Psoas muscle (tissue), 8 donors: ENCODE data around the gene CCDC92B. TPM values are rescaled to one million over a fixed set of nuclear protein-coding genes. Genes with fewer than 3 reads are reported as not detected.

Experiments used
- ATAC-seq, 4 donors: fragments of 200-7000 bp; cut with Tn5 transposase; one replicate each; pipeline ENCODE4 v1.9.1; 2020; ENCODE audit warnings: moderate library complexity in 3 of 4, mild to moderate bottlenecking in 2 of 4
- DNase-seq, 2 donors: peaks; one replicate each; pipeline ENCODE4 v3.0.0-alpha.2; 2020
- H3K27ac ChIP-seq: fragments of 200-600 bp; one replicate; pipeline ENCODE4 v1.8.0; 2022
- H3K27me3 ChIP-seq, 3 donors: fragments of 200-600 bp in 1 of 3; one replicate each; pipeline versions ENCODE4 v1.6.1 to v1.8.0; 2013 to 2022; ENCODE audit warnings: low read length in 2 of 3, mild to moderate bottlenecking in 2 of 3, moderate library complexity in 1 of 3; ENCODE audit not compliant: insufficient read depth in 3 of 3
- H3K36me3 ChIP-seq, 2 donors: fragments of 200-600 bp in 1 of 2; one replicate each; pipeline versions ENCODE4 v1.6.1 to v1.8.0; 2013 to 2022; ENCODE audit warnings: low read depth in 1 of 2, mild to moderate bottlenecking in 1 of 2, moderate library complexity in 1 of 2; ENCODE audit not compliant: insufficient read depth in 1 of 2
- H3K4me1 ChIP-seq: fragments of 200-600 bp; one replicate; pipeline ENCODE4 v1.8.0; 2022
- H3K4me3 ChIP-seq: fragments of 200-600 bp; one replicate; pipeline ENCODE4 v1.8.0; 2022; ENCODE audit warnings: mild to moderate bottlenecking
- H3K9me3 ChIP-seq: fragments of 200-600 bp; one replicate; pipeline ENCODE4 v1.8.0; 2022
- WGBS, 3 donors: extraction: QIAGEN DNeasy Blood & Tissue Kit; methylation state at CpG; one replicate each; pipeline versions ENCODE4 v1.1.6 to v1.1.7; 2013; 5-methylcytosine and 5-hydroxymethylcytosine counted together
- intact Hi-C, 2 donors: fragments of 100-400 bp; cut with DNase I; formaldehyde crosslinking; loops; one replicate each; pipeline versions ENCODE4 v1.11.0 to v1.14.2; 2022
- polyA plus RNA-seq, 3 donors: library from polyadenylated mRNA; stranded (reverse); fragments of 200-250 nt; gene quantifications; one replicate each; pipeline ENCODE4 v1.2.3, GENCODE V29; 2013
- total RNA-seq, 4 donors: library from RNA; stranded (reverse); fragmentation: NEBNext Ultra II Directional in 2 of 4; extraction: Animal tissue kit (Norgen Biotek cat#: 25700) in 2 of 4; gene quantifications; one replicate each; pipeline versions ENCODE4 v1.2.1 to v1.2.4, GENCODE V29; 2021 to 2023
- TF ChIP-seq, protein P1 (sequence below): fragments of 200-600 bp; IDR thresholded peaks from one replicate; pipeline ENCODE4 v1.8.0; 2022; ENCODE audit warnings: antibody characterized with exemption
- donor health status: healthy with polysubstance abuse.
- donor health status: DM: no; HTN: no; CAD: no; lungs with moderate emphysema.
- donor health status: Bipolar disorder and iron deficiency.
- donor health status: healthy.
- donor health status: DM: yes; HTN: yes; CAD: no.
- donor health status: DM: no; HTN: no; CAD: no.
- donor health status: DM: no; HTN: no; CAD: no.
- donor health status: DM: yes; HTN: yes; CAD: no.

CCDC92B gene
- total and polyA plus RNA-seq, 7 donors = 0.01 to 0.23 (median 0.07) TPM; not detected in 3

DNA sequence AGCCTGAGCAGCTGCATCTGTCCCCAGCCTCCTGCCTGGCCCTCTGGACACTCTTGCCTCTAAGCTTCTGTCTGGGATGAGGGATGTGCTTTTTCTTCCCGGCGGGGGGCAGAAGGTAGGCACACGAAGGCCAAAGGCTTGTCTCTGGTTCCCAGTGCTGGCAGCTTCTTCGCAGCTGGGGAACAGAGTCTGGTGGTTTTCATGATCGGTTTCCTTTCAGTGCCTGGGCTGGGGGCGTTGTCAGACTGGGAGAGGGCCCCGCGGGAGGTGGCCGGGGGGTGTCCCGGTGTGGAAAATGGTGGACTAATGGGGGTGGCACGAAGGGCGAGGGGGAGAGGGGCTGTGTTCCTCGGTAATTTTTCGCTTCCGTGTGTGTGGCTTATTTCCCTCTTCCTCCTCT, 47.8 kb upstream of the CCDC92B start:
- H3K27me3 ChIP-seq = peaks cover 0 to 39% (median 8%) of the 10 kb centered on the region in 3 donors
- no peaks in the 10 kb centered on the region for H3K9me3 ChIP-seq
- H3K36me3 ChIP-seq = no peaks in the 10 kb centered on the region
- no peak for ATAC-seq
- intact Hi-C loops = no loop called here
- no peak for DNase-seq
- WGBS, 3 donors = 57 to 68% (median 64%) methylated on average over 15 of the region's 15 CpGs
- TF ChIP-seq, protein P1, sequence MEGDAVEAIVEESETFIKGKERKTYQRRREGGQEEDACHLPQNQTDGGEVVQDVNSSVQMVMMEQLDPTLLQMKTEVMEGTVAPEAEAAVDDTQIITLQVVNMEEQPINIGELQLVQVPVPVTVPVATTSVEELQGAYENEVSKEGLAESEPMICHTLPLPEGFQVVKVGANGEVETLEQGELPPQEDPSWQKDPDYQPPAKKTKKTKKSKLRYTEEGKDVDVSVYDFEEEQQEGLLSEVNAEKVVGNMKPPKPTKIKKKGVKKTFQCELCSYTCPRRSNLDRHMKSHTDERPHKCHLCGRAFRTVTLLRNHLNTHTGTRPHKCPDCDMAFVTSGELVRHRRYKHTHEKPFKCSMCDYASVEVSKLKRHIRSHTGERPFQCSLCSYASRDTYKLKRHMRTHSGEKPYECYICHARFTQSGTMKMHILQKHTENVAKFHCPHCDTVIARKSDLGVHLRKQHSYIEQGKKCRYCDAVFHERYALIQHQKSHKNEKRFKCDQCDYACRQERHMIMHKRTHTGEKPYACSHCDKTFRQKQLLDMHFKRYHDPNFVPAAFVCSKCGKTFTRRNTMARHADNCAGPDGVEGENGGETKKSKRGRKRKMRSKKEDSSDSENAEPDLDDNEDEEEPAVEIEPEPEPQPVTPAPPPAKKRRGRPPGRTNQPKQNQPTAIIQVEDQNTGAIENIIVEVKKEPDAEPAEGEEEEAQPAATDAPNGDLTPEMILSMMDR = no peak
- no peak overlapping the region for H3K27ac ChIP-seq
- no peak overlapping the region for H3K4me3 ChIP-seq
- H3K4me1 ChIP-seq = no peaks in the 10 kb centered on the region

DNA sequence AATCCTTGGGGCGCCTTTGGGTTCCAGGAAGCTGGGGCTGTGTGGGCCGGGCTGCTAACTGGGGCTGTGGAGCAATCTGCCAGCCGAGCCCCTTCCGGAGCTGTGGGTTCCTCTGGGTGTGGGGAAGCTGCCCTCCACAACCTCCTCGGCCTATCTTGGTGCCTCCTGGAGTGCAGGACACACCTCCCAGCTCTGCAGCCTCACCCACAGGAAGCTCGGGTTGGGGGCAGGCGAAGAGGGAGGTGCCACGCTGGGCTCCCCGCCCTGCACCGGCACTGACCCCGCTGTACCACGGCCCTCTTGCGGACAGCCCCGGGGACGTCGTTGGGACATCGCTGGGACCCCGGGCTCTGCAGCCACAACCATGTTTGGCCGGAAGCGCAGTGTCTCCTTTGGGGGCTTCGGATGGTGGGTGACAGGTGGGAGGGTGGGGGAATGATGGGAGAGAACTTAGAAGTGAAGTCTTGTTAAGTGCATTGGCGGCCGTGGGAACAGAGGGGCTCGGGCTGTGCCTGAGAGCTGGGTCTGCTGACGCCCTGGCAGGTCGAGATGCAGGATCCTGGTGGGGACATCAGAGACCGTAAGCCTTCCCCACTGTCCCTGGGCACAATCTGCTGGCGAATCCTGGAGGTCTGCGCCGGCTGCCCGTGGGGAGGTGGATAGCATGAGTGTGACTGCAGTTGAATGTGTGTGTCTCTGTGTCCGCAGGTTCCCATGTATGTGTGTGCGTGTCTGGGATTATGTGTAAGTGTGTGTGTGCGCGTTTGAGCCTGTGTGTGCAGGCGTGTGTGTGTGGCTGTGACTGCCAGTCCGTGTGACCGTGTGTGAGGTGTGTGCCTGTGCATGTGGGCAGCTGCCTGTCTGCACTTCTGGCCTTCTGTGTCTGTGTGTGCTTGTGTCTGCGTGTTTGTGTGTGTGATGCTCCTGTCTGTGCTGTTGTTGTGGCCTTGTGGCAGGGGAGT, 47.0 kb upstream of the CCDC92B start, which contains the start of gene RAP1GAP2:
Gene RAP1GAP2 (plus strand): TSS at position 275 of the 962 bp plus-strand sequence. CDS start 90 bp downstream, at position 365.
- Histone ChIP-seq H3K4me3 (peak within 1 kb of the TSS; percentile 34), H3K4me1 (no peaks in the 10 kb centered on the region), H3K36me3 (no peaks in the 10 kb centered on the region), H3K9me3 (no peaks in the 10 kb centered on the region), H3K27me3 (peaks cover 0 to 39% (median 8%) of the 10 kb centered on the region in 3 donors), H3K27ac (no peak within 1 kb of the TSS)
- peak; percentile 60 to 81 for DNase-seq
- intact Hi-C loops = no loop called here
- peak in 3 of 4 donors; percentile 43 to 63 (median 48) for ATAC-seq
- 63 to 67% (median 64%) methylated on average over 39 of the region's 39 CpGs for WGBS, 3 donors
- TF ChIP-seq, protein P1 = no peak

DNA sequence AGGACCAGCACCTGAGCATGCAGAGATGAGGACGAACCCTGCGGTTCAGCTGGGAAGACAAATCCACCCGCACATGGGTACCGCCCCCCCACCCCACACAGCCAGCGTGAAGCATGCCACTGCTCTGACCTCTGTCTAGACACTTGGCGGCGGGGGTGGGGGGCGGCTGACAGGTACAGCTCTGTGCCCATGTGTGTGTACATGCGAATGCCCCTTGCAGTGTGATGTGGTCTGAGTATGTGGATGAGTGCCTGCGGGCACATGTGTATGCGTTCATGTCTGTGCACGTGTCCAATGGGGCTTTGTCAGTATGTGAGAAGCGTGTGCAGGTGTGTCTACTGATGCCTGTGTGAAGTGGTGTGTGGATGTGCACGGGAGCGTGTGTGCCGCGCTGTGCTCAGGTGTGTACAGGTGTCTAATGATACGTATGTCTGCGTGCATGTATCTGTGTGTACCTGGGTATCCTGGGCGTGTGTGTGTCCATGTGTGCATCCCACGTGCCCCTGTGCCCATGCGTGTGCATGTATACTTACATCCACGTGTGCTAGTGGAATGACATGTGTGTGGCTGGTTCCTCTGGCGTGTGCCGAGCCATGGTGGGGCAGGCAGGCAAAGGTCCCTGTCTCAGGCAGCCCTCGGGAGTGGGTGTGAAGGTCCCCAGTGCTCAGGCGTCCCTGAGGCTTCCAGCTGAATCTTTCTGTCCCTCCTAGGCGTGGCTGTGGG, 46.1 kb upstream of the CCDC92B start:
- 81 to 86% (median 85%) methylated on average over 28 of the region's 28 CpGs for WGBS, 3 donors
- peaks cover 0 to 45% (median 8%) of the 10 kb centered on the region in 3 donors for H3K27me3 ChIP-seq

DNA sequence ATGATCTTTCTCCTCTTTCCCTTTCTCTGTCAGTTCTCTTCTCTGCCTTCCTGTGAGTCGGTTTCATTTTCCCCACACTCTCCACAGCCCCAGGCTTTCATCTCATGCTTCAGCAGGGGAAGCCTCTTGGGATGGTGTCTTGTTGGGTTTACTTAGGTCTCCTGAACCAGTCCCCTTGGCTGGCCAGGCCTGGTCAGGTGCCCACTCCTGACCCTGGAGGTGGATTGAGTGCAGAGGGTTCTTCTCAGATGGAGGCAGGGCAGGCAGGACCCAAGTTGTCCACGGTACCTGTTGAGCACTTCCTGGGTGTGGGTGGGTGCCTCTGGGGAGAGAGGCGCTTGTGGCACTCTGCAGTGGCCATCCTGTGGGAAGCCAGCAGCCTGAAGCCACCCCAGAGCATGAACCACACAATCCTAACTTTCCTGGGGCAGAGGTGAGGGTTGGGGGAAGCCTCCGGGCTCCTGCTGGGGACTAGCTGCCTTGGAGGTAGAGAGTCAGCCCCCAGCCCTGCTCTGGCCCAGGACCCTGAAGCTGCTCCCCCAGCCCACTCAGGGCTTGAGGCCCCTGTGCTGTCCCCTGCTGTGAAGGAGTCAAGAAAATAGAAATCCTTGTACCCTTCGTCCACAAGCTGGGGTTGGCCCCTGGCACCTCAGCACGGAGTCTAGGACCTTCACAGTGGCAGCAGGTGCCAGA, 44.8 kb upstream of the CCDC92B start:
- TF ChIP-seq, protein P1 = no peak
- peaks cover 0 to 42% (median 8%) of the 10 kb centered on the region in 3 donors for H3K27me3 ChIP-seq
- H3K4me1 ChIP-seq = no peaks in the 10 kb centered on the region
- H3K27ac ChIP-seq = no peak overlapping the region
- no peak overlapping the region for H3K4me3 ChIP-seq
- no peaks in the 10 kb centered on the region for H3K9me3 ChIP-seq
- 71 to 76% (median 73%) methylated on average over 6 of the region's 6 CpGs for WGBS, 3 donors
- no peaks in the 10 kb centered on the region for H3K36me3 ChIP-seq
- intact Hi-C loops = no loop called here
- no peak for DNase-seq
- ATAC-seq = no peak

More for the DNA sequence above, 46.1 kb upstream of the CCDC92B start:
- H3K4me1 ChIP-seq = no peaks in the 10 kb centered on the region
- no peak overlapping the region for H3K27ac ChIP-seq
- TF ChIP-seq, protein P1 = no peak
- H3K36me3 ChIP-seq = no peaks in the 10 kb centered on the region
- ATAC-seq = no peak
- peak overlapping the region; percentile 34 for H3K4me3 ChIP-seq
- no peak for DNase-seq
- intact Hi-C loops = no loop called here
- no peaks in the 10 kb centered on the region for H3K9me3 ChIP-seq
